GM23338 (cell line): ENCODE data around the gene SCFD2. TPM values are rescaled to one million over a fixed set of nuclear protein-coding genes. Genes with fewer than 3 reads are reported as not detected.

Source experiments
- ATAC-seq: fragments of 200-7000 bp; cut with Tn5 transposase; 3 replicates; pipeline ENCODE4 v1.9.1; 2020
- DNase-seq: peaks from one replicate; pipeline ENCODE4 v3.0.0-alpha.2; 2015; ENCODE audit warnings: low spot score
- H2AFZ ChIP-seq: fragments of 200-600 bp; sonication (generic); 2 replicates; pipeline ENCODE4 v1.8.0; 2016; ENCODE audit warnings: antibody characterized with exemption, mild to moderate bottlenecking, moderate library complexity
- H3F3A ChIP-seq: fragments of 200-600 bp; sonication (generic); replicated peaks from 2 replicates; pipeline ENCODE4 v1.8.0; 2017; ENCODE audit warnings: antibody characterized with exemption, mixed run types, low read depth
- H3K27ac ChIP-seq: fragments of 200-600 bp; sonication (generic); 2 replicates; pipeline ENCODE4 v1.6.1; 2016; ENCODE audit warnings: low read depth
- H3K27me3 ChIP-seq: fragments of 200-600 bp; sonication (generic); 2 replicates; pipeline ENCODE4 v1.8.0; 2016; ENCODE audit warnings: mild to moderate bottlenecking, mixed run types, moderate library complexity; ENCODE audit not compliant: insufficient read depth
- H3K36me3 ChIP-seq: fragments of 200-600 bp; sonication (generic); 2 replicates; pipeline ENCODE4 v1.8.0; 2016; ENCODE audit warnings: mild to moderate bottlenecking; ENCODE audit not compliant: insufficient read depth
- H3K4me1 ChIP-seq: fragments of 200-600 bp; sonication (generic); 2 replicates; pipeline ENCODE4 v1.8.0; 2016; ENCODE audit warnings: mild to moderate bottlenecking, moderate library complexity; ENCODE audit not compliant: insufficient read depth
- H3K4me2 ChIP-seq: fragments of 200-600 bp; sonication (generic); 2 replicates; pipeline ENCODE4 v1.7.1; 2017; ENCODE audit warnings: mixed run types
- H3K4me3 ChIP-seq: fragments of 200-600 bp; sonication (generic); 2 replicates; pipeline ENCODE4 v1.6.1; 2016; ENCODE audit warnings: mixed run types
- H3K79me2 ChIP-seq: fragments of 200-600 bp; sonication (generic); replicated peaks from 2 replicates; pipeline ENCODE4 v1.8.0; 2017; ENCODE audit warnings: mild to moderate bottlenecking; ENCODE audit not compliant: insufficient read depth
- H3K9me2 ChIP-seq: fragments of 200-600 bp; sonication (generic); 2 replicates; pipeline ENCODE4 v1.8.0; 2017; ENCODE audit not compliant: insufficient read depth
- H4K20me1 ChIP-seq: fragments of 200-600 bp; sonication (generic); replicated peaks from 2 replicates; pipeline ENCODE4 v1.8.0; 2017; ENCODE audit warnings: mild to moderate bottlenecking; ENCODE audit not compliant: insufficient read depth
- H3K27ac Mint-ChIP-seq: 2 replicates; pipeline ENCODE4 v1.8.0; 2020; ENCODE audit warnings: inconsistent platforms, mild to moderate bottlenecking, moderate library complexity, mixed read lengths
- H3K27me3 Mint-ChIP-seq: 3 replicates; pipeline ENCODE4 v1.8.0; 2022; ENCODE audit warnings: low read depth, mild to moderate bottlenecking, moderate library complexity, mixed read lengths, inconsistent platforms; ENCODE audit not compliant: insufficient read depth, poor library complexity
- H3K36me3 Mint-ChIP-seq: 3 replicates; pipeline ENCODE4 v1.8.0; 2021; ENCODE audit warnings: low read depth, mild to moderate bottlenecking, inconsistent platforms, moderate library complexity, mixed read lengths
- H3K4me1 Mint-ChIP-seq: 3 replicates; pipeline ENCODE4 v1.8.0; 2020; ENCODE audit warnings: mild to moderate bottlenecking, inconsistent platforms, mixed read lengths
- H3K4me3 Mint-ChIP-seq: 3 replicates; pipeline ENCODE4 v1.8.0; 2021; ENCODE audit warnings: moderate library complexity, mild to moderate bottlenecking, inconsistent platforms, mixed read lengths
- H3K9me3 Mint-ChIP-seq: 3 replicates; pipeline ENCODE4 v1.8.0; 2020; ENCODE audit warnings: moderate library complexity, mild to moderate bottlenecking, inconsistent platforms, mixed read lengths
- CREB1 ChIP-seq: fragments of 250-450 bp; sonication (Bioruptor Pico); IDR thresholded peaks from 2 replicates; pipeline ENCODE4 v1.5.0; 2020; ENCODE audit warnings: low read depth, mild to moderate bottlenecking, moderate library complexity
- CTCF ChIP-seq, 2 experiments: fragments of 200-600 bp in 1 of 2; sonication (generic) in 1 of 2; conservative IDR thresholded peaks; 2 replicates each; pipeline versions ENCODE4 v1.5.1 to v1.6.1; 2016 to 2017; ENCODE audit warnings: antibody characterized with exemption in 2 of 2, low read depth in 2 of 2, mild to moderate bottlenecking in 2 of 2, moderate library complexity in 1 of 2
- ETS1 ChIP-seq: IDR thresholded peaks from 2 replicates; pipeline ENCODE4 v1.6.1; 2016; ENCODE audit warnings: antibody characterized with exemption
- EZH2 ChIP-seq: fragments of 200-600 bp; sonication (generic); IDR thresholded peaks from one replicate; pipeline ENCODE4 v1.8.0; 2017; ENCODE audit warnings: antibody characterized with exemption, mild to moderate bottlenecking, low read depth; ENCODE audit not compliant: unreplicated experiment
- EZH2phosphoT487 ChIP-seq: fragments of 200-600 bp; sonication (generic); IDR thresholded peaks from one replicate; pipeline ENCODE4 v1.8.1; 2018; ENCODE audit warnings: antibody characterized with exemption; ENCODE audit not compliant: unreplicated experiment
- JUNB ChIP-seq: IDR thresholded peaks from one replicate; pipeline ENCODE4 v1.6.1; 2016; ENCODE audit warnings: antibody characterized with exemption; ENCODE audit not compliant: unreplicated experiment
- NANOG ChIP-seq: IDR thresholded peaks from 2 replicates; pipeline ENCODE4 v1.6.1; 2016; ENCODE audit warnings: antibody characterized with exemption, borderline replicate concordance
- POLR2AphosphoS5 ChIP-seq: IDR thresholded peaks from 2 replicates; pipeline ENCODE4 v1.6.1; 2016; ENCODE audit warnings: antibody characterized with exemption, low read depth
- REST ChIP-seq: IDR thresholded peaks from one replicate; pipeline ENCODE4 v1.6.1; 2018; ENCODE audit warnings: antibody characterized with exemption; ENCODE audit not compliant: unreplicated experiment
- STAT1 ChIP-seq: IDR thresholded peaks from one replicate; pipeline ENCODE4 v1.6.1; 2016; ENCODE audit warnings: antibody characterized with exemption; ENCODE audit not compliant: unreplicated experiment
- ZNF114 ChIP-seq: fragments of 250-450 bp; sonication (Bioruptor Pico); IDR thresholded peaks from 2 replicates; pipeline ENCODE4 v1.5.0; 2020; ENCODE audit warnings: mild to moderate bottlenecking, moderate library complexity
- ZNF331 ChIP-seq: fragments of 250-450 bp; sonication (Bioruptor Pico); IDR thresholded peaks from 2 replicates; pipeline ENCODE4 v1.5.0; 2020; ENCODE audit warnings: low read depth, mild to moderate bottlenecking, moderate library complexity
- ZNF462 ChIP-seq: fragments of 250-450 bp; sonication (Bioruptor Pico); IDR thresholded peaks from 2 replicates; pipeline ENCODE4 v1.5.0; 2020; ENCODE audit warnings: mild to moderate bottlenecking, moderate library complexity
- polyA plus RNA-seq: library from polyadenylated mRNA; unstranded; fragments of >200 nt; fragmentation: Nextera tagmentation; extraction: Ambion mirVana; gene quantifications from 2 replicates; pipeline ENCODE4 v1.2.1, GENCODE V29; 2016
- total RNA-seq: library from RNA; depleted of rRNA; stranded (reverse); fragments of >200 nt; shearing (Covaris generic); gene quantifications from 2 replicates; pipeline ENCODE4 v1.2.3, GENCODE V29; 2014

SCFD2 gene
- total and polyA plus RNA-seq, 2 experiments from 2014 or later = 5.7 to 17.5 TPM

- no peak for DNase-seq
- Histone ChIP-seq H4K20me1 (no peaks in the 10 kb centered on the region), H3K79me2 (no peaks in the 10 kb centered on the region), H2AFZ (no peak overlapping the region), H3F3A (no peaks in the 10 kb centered on the region), H3K4me2 (no peak overlapping the region), H3K36me3 (no peaks in the 10 kb centered on the region; the same call in 1 of the 2 replicates), H3K27ac (no peak overlapping the region), H3K4me3 (no peak overlapping the region), H3K4me1 (no peaks in the 10 kb centered on the region), H3K9me2 (no peaks in the 10 kb centered on the region; the same call in 1 of the 2 replicates), H3K27me3 (no peaks in the 10 kb centered on the region)
- Mint-ChIP-seq H3K4me3 (no peak overlapping the region), H3K36me3 (peaks cover 21% of the 10 kb centered on the region), H3K27ac (no peak overlapping the region), H3K27me3 (peaks cover 3% of the 10 kb centered on the region), H3K4me1 (no peaks in the 10 kb centered on the region), H3K9me3 (peaks cover 27% of the 10 kb centered on the region)
- TF ChIP-seq EZH2 (no peak), STAT1 (no peak), CREB1 (no peak), REST (no peak), ZNF331 (CRISPR knock-in tag) (no peak), JUNB (no peak), ETS1 (no peak), NANOG (no peak), ZNF114 (CRISPR knock-in tag) (no peak), ZNF462 (CRISPR knock-in tag) (no peak), CTCF (conservative IDR thresholded peaks at IDR 0.05; ENCODE audit: low read depth in 2 of 2) (no peak), POLR2AphosphoS5 (no peak), EZH2phosphoT487 (no peak)
- ATAC-seq = no peak
Measured at GRCh38 chr4:53173576-53173975, 192.3 kb downstream of the SCFD2 start.
